ENCODE measurements around the gene STARD4.
A peak's percentile ranks its signal among the peaks of the same experiment; 100 is the strongest.

The STARD4 gene

GRCh38 chr5:111530298-111530740 is 18.0 kb upstream of the STARD4 start:
- peak; percentile 29 to 72 for DNase-seq (ENCODE audit: low read depth in 1 of 2, low spot score in 1 of 2)

- no peak for DNase-seq (ENCODE audit: low read depth in 1 of 2, low spot score in 1 of 2)
Measured at GRCh38 chr5:111528056-111528455, 15.7 kb upstream of the STARD4 start.

- no peak for DNase-seq (ENCODE audit: low read depth in 1 of 2, low spot score in 1 of 2)
Measured at GRCh38 chr5:111520908-111521307, 8.6 kb upstream of the STARD4 start.

- DNase-seq (ENCODE audit: low read depth in 1 of 2, low spot score in 1 of 2): no peak
Measured at GRCh38 chr5:111518777-111519176, 6.4 kb upstream of the STARD4 start.

GRCh38 chr5:111517853-111518501 is 5.6 kb upstream of the STARD4 start:
- DNase-seq (ENCODE audit: low read depth in 1 of 2, low spot score in 1 of 2): no peak

- no peak for DNase-seq (ENCODE audit: low read depth in 1 of 2, low spot score in 1 of 2)
Measured at GRCh38 chr5:111514087-111514486, 1.8 kb upstream of the STARD4 start.

GRCh38 chr5:111513131-111513520 is 791 bp upstream of the STARD4 start:
- no peak for DNase-seq (ENCODE audit: low read depth in 1 of 2, low spot score in 1 of 2)

- DNase-seq (ENCODE audit: low read depth in 1 of 2, low spot score in 1 of 2): peak in 1 of 2 donors; percentile 2
Measured at GRCh38 chr5:111511831-111512374, 432 bp downstream of the STARD4 start.

- no peak for DNase-seq (ENCODE audit: low read depth in 1 of 2, low spot score in 1 of 2)
Measured at GRCh38 chr5:111511174-111511830, 1.0 kb downstream of the STARD4 start.

GRCh38 chr5:111509119-111509518 is 3.2 kb downstream of the STARD4 start:
- DNase-seq (ENCODE audit: low read depth in 1 of 2, low spot score in 1 of 2): no peak

- no peak for DNase-seq (ENCODE audit: low read depth in 1 of 2, low spot score in 1 of 2)
Measured at GRCh38 chr5:111507276-111507675, 5.1 kb downstream of the STARD4 start.

- no peak for DNase-seq (ENCODE audit: low read depth in 1 of 2, low spot score in 1 of 2)
Measured at GRCh38 chr5:111505096-111505495, 7.2 kb downstream of the STARD4 start.

GRCh38 chr5:111502956-111503355 is 9.4 kb downstream of the STARD4 start:
- no peak for DNase-seq (ENCODE audit: low read depth in 1 of 2, low spot score in 1 of 2)

GRCh38 chr5:111498346-111498745 is 14.0 kb downstream of the STARD4 start:
- DNase-seq (ENCODE audit: low read depth in 1 of 2, low spot score in 1 of 2): no peak

- DNase-seq (ENCODE audit: low read depth in 1 of 2, low spot score in 1 of 2): no peak
Measured at GRCh38 chr5:111495159-111495558, 17.2 kb downstream of the STARD4 start.

GRCh38 chr5:111494355-111494999 is 17.9 kb downstream of the STARD4 start:
- no peak for DNase-seq (ENCODE audit: low read depth in 1 of 2, low spot score in 1 of 2)

- no peak for DNase-seq (ENCODE audit: low read depth in 1 of 2, low spot score in 1 of 2)
Measured at GRCh38 chr5:111493031-111493430, 19.3 kb downstream of the STARD4 start.

GRCh38 chr5:111488353-111488752 is 24.0 kb downstream of the STARD4 start:
- no peak for DNase-seq (ENCODE audit: low read depth in 1 of 2, low spot score in 1 of 2)

GRCh38 chr5:111486926-111487325 is 25.4 kb downstream of the STARD4 start:
- DNase-seq (ENCODE audit: low read depth in 1 of 2, low spot score in 1 of 2): no peak

GRCh38 chr5:111486055-111486454 is 26.3 kb downstream of the STARD4 start:
- DNase-seq (ENCODE audit: low read depth in 1 of 2, low spot score in 1 of 2): no peak

GRCh38 chr5:111480346-111480745 is 32.0 kb downstream of the STARD4 start:
- DNase-seq (ENCODE audit: low read depth in 1 of 2, low spot score in 1 of 2): no peak

- DNase-seq (ENCODE audit: low read depth in 1 of 2, low spot score in 1 of 2): no peak
Measured at GRCh38 chr5:111478898-111479297, 33.4 kb downstream of the STARD4 start.
